Activated CD8-positive, alpha-beta memory T cell treated with anti-CD3 and anti-CD28 coated beads, Interleukin-2, amount 50 U/mL, for 24 hours (primary cell): ENCODE data around the gene HOXD8.

ENCODE experiments used
- DNase-seq: peaks from one replicate; pipeline ENCODE4 v3.0.0-alpha.2; 2020; ENCODE audit errors: extremely low read depth

HOXD8 gene

DNA sequence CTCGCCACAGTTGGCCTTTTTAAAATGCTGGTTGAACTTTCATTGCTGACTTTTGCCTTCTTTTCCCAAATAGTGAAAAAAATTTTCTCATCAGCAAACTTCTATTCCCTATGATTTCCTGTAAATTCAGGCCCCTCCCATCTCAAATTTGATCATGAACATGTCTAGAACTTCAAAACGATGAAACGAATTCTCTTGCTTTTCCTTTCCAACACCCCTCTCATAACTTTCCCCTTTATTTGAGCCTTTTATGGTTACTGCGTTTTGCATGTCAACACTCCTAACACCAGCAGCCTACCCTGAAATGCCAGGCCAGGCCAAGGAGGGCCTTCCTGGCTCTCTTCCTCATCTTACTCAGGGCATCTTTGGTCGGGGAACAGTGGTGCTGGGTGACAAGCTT, 38.6 kb upstream of the HOXD8 start:
- DNase-seq, result no peak

- DNase-seq, result no peak
These were observed 37.9 kb upstream of the HOXD8 start for GRCh38 chr2:176091329-176092258.

GRCh38 chr2:176092270-176093144, 37.0 kb upstream of the HOXD8 start, which contains the start of gene HOXD13:
HOXD13 (plus strand) TSS chr2:176092721; CDS start chr2:176092891, 170 bp downstream.
- no peak for DNase-seq

DNA sequence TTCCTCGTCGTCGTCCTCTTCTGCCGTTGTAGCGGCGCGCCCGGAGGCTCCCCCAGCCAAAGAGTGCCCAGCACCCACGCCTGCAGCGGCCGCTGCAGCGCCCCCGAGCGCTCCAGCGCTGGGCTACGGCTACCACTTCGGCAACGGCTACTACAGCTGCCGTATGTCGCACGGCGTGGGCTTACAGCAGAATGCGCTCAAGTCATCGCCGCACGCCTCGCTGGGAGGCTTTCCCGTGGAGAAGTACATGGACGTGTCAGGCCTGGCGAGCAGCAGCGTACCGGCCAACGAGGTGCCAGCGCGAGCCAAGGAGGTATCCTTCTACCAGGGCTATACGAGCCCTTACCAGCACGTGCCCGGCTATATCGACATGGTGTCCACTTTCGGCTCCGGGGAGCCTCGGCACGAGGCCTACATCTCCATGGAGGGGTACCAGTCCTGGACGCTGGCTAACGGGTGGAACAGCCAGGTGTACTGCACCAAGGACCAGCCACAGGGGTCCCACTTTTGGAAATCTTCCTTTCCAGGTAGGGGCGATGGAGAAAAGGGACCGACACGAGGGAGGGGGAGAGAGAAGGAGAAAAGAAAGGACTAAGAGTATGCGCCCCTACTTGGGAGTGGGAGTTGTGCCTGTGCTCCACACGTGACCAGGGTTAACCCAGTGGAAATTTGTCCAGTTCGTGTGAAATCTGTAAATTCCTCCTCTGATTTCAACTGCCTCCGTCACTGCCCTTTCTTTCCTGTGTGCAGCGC, 36.2 kb upstream of the HOXD8 start:
- no peak for DNase-seq

DNA sequence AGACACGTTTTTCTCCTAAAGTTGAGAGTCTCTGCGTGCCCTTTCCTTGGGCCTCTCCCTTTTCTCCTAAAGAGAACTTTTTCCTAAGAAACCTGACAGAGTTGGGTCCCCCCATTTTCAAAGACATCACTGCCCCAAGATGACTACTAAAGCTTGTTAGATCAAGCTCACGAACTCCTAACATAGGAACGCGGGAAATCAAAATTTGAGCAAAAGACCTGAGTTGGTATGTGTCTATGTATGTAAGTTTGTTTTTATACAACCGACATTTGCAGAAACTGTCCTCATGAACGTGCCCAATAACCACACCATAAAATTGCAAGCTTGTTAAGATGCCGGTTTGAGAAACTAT, 35.6 kb upstream of the HOXD8 start:
- DNase-seq, result no peak

DNA sequence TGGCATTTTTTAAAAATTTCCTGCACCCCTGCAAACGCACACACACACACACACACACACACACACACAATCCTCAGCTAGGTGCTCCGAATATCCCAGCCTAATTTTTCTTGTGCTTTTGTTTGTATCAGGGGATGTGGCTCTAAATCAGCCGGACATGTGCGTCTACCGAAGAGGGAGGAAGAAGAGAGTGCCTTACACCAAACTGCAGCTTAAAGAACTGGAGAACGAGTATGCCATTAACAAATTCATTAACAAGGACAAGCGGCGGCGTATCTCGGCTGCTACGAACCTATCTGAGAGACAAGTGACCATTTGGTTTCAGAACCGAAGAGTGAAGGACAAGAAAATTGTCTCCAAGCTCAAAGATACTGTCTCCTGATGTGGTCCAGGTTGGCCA, 35.2 kb upstream of the HOXD8 start:
- no peak for DNase-seq

DNA sequence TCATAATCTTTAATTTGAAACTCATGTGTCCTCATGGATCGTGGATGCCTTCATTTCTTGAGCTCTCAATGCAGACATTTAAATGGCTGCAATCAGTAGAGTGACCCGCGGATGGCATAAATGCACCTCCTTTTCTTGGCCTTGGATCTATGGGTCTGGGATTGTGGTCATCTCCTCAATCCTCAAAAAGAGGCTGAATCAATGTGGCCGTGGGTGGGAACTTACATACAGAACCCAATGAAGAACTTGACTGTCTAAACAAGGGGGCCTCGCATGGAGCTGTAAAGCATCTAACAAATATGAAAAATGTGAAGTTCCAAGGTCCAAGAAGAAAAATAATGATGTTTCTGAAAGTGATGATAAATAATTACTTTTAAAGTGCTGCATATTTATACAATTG, 34.1 kb upstream of the HOXD8 start:
- DNase-seq, result no peak

- DNase-seq, result no peak
These were observed 33.1 kb upstream of the HOXD8 start for GRCh38 chr2:176096243-176096985.

GRCh38 chr2:176096986-176097819, 32.3 kb upstream of the HOXD8 start:
- peak; percentile 20 for DNase-seq

- DNase-seq, result no peak
These were observed 31.6 kb upstream of the HOXD8 start for GRCh38 chr2:176097820-176098365.

- DNase-seq, result no peak
These were observed 30.9 kb upstream of the HOXD8 start for GRCh38 chr2:176098366-176099158.

DNA sequence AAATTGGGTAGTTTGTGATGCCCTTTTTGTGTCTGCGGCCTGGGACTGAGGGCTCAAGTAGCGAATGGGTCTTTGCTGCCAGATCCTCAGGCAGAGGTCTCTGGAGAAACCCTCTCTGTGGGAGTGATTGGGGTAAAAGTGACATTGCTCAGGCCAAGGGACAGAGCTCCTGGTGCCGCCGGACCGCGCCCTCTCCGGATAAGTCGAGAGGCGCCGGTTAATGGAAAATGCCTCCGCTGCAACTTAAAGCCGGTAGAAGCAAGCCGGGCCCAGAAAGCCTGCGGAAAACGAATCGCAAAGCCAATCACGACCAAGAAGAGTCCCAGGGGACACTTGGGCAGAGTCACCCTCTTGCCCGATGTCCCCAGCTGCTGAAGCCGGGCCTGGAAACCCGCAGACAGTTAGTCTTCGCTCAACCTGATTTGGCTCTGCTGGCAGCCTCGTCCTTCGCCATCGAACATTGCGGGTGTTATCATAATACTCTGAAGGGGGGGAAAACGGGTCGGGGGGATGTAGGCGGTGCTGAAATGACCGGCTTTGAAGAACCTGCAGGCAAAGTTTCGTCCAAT, 30.3 kb upstream of the HOXD8 start:
- DNase-seq, result no peak

- DNase-seq, result no peak
These were observed 29.6 kb upstream of the HOXD8 start, which contains the start of gene HOXD12 for GRCh38 chr2:176099728-176100546. HOXD12 (plus strand) TSS chr2:176099795; CDS start chr2:176099802, 7 bp downstream.

GRCh38 chr2:176100547-176101140, 28.9 kb upstream of the HOXD8 start:
- DNase-seq, result no peak

GRCh38 chr2:176101216-176101830, 28.2 kb upstream of the HOXD8 start:
- no peak for DNase-seq

GRCh38 chr2:176101842-176102241, 27.7 kb upstream of the HOXD8 start:
- no peak for DNase-seq

DNA sequence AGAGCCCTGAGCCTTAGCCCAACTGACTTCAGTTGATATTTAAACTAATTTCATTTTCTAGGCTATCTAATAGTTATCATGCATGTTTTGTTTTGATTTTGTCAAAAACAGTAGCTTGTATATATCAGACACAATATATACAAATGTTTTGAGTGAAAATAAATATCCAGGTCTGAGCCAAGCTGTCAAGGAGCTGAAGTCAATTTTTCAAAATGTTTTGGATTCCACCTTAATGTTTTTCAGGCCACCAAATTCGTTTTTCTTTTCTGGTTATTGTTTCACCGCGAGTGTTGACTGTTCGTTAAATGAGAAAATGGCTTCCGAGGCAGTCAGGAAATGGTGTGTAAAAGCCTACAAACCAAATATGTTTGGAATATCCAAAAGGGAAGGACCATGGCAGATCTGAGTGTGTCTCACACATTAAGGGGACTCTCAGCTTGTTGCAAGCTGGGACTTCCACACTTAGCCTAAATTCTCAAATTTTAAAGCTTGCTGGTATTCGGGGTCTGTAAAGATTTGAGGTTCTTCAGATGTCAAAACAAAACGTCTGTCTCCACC, 27.1 kb upstream of the HOXD8 start:
- DNase-seq, result no peak
